Measurements from ENCODE around the gene SLC39A8. TPM values are rescaled to one million over a fixed set of nuclear protein-coding genes. Genes with fewer than 3 reads are reported as not detected.
A peak's percentile ranks its signal among the peaks of the same experiment; 100 is the strongest.

Gene SLC39A8
- total and polyA plus RNA-seq, 9 of the 15 experiments (the other 6 are each of a cell fraction or from before 2014, with no cell fraction given) = 8.2 to 30.3 (median 25.0) TPM

DNA sequence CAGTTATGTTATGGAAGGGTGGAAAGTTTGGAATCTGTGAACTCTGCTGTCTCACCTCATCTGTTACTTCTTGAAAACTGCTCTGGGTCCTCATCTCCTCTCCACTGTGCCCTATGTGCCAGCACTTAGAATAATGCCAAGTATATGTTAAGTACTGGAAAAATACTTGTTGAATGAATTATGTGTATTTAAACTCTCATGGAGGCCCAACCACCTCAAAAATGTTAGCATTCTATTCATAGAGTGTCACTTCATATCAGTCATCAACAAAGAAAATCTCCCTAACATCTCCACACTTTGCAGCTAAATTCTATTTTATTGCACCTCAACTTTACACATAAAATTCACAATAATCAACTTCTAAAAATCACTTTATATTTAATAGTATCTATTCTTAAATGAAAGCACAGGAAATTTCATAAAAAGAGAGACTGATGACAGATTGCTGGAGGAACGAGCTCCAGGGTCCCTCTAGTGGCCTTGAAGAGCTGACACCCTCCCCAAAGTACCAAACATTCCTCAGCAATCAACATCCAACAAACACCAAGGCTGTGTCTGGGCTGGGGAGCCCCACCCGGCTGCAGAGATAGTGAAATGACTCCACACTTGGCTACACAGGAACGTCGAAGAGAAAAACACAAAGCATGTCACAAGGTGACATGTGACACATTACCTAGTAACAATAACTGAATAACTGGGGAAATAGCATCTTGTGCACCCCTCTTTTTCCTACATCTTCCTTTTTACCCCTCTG lies 45.8 kb downstream of the SLC39A8 start (continued):
- peak; percentile 48; the same call in 1 of the 2 replicates for TF ChIP-seq CTBP1 (IDR thresholded peaks at IDR 0.05; ENCODE audit: borderline replicate concordance)
- peak; percentile 31 to 46 for TF ChIP-seq RAD21 (CRISPR knock-in tag; conservative IDR thresholded peaks at IDR 0.05 in 1 of 2, IDR thresholded peaks at IDR 0.05 in 1 of 2)
- 0 out of 2 replicates have a peak, but pooled peaks have one; percentile 5 for TF ChIP-seq BHLHE40 (IDR thresholded peaks at IDR 0.05; ENCODE audit: low read length)
- peak; percentile 22; the same call in 1 of the 2 replicates for TF ChIP-seq MTA2 (IDR thresholded peaks at IDR 0.05; ENCODE audit: low read depth)
- no peak for TF ChIP-seq PBX2 (CRISPR knock-in tag; IDR thresholded peaks at IDR 0.05; ENCODE audit: low read depth)
- peak; percentile 67 for TF ChIP-seq PBX2 (tag; conservative IDR thresholded peaks at IDR 0.05; ENCODE audit: low read depth)
- TF ChIP-seq, protein P1, sequence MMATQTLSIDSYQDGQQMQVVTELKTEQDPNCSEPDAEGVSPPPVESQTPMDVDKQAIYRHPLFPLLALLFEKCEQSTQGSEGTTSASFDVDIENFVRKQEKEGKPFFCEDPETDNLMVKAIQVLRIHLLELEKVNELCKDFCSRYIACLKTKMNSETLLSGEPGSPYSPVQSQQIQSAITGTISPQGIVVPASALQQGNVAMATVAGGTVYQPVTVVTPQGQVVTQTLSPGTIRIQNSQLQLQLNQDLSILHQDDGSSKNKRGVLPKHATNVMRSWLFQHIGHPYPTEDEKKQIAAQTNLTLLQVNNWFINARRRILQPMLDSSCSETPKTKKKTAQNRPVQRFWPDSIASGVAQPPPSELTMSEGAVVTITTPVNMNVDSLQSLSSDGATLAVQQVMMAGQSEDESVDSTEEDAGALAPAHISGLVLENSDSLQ (IDR thresholded peaks at IDR 0.05) = peak; percentile 33; the same call in 1 of the 2 replicates
- TF ChIP-seq, protein P2, sequence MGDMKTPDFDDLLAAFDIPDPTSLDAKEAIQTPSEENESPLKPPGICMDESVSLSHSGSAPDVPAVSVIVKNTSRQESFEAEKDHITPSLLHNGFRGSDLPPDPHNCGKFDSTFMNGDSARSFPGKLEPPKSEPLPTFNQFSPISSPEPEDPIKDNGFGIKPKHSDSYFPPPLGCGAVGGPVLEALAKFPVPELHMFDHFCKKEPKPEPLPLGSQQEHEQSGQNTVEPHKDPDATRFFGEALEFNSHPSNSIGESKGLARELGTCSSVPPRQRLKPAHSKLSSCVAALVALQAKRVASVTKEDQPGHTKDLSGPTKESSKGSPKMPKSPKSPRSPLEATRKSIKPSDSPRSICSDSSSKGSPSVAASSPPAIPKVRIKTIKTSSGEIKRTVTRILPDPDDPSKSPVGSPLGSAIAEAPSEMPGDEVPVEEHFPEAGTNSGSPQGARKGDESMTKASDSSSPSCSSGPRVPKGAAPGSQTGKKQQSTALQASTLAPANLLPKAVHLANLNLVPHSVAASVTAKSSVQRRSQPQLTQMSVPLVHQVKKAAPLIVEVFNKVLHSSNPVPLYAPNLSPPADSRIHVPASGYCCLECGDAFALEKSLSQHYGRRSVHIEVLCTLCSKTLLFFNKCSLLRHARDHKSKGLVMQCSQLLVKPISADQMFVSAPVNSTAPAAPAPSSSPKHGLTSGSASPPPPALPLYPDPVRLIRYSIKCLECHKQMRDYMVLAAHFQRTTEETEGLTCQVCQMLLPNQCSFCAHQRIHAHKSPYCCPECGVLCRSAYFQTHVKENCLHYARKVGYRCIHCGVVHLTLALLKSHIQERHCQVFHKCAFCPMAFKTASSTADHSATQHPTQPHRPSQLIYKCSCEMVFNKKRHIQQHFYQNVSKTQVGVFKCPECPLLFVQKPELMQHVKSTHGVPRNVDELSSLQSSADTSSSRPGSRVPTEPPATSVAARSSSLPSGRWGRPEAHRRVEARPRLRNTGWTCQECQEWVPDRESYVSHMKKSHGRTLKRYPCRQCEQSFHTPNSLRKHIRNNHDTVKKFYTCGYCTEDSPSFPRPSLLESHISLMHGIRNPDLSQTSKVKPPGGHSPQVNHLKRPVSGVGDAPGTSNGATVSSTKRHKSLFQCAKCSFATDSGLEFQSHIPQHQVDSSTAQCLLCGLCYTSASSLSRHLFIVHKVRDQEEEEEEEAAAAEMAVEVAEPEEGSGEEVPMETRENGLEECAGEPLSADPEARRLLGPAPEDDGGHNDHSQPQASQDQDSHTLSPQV (IDR thresholded peaks at IDR 0.05) = 0 out of 2 replicates have a peak, but pooled peaks have one; percentile 21
- TF ChIP-seq TOE1 (IDR thresholded peaks at IDR 0.05; ENCODE audit: borderline replicate concordance) = 0 out of 2 replicates have a peak, but pooled peaks have one; percentile 13
- TF ChIP-seq TOE1 (CRISPR knock-in tag; IDR thresholded peaks at IDR 0.05; ENCODE audit: borderline replicate concordance, low read depth) = no peak
- no peak for TF ChIP-seq ZNF778 (CRISPR knock-in tag; IDR thresholded peaks at IDR 0.05)
- TF ChIP-seq, protein P3, sequence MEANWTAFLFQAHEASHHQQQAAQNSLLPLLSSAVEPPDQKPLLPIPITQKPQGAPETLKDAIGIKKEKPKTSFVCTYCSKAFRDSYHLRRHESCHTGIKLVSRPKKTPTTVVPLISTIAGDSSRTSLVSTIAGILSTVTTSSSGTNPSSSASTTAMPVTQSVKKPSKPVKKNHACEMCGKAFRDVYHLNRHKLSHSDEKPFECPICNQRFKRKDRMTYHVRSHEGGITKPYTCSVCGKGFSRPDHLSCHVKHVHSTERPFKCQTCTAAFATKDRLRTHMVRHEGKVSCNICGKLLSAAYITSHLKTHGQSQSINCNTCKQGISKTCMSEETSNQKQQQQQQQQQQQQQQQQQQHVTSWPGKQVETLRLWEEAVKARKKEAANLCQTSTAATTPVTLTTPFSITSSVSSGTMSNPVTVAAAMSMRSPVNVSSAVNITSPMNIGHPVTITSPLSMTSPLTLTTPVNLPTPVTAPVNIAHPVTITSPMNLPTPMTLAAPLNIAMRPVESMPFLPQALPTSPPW (CRISPR knock-in tag; IDR thresholded peaks at IDR 0.05) = peak; percentile 64
- TF ChIP-seq CXXC5 (CRISPR knock-in tag; IDR thresholded peaks at IDR 0.05) = 0 out of 2 replicates have a peak, but pooled peaks have one; percentile 15
- TF ChIP-seq ZNF23 (CRISPR knock-in tag; IDR thresholded peaks at IDR 0.05) = no peak
- TF ChIP-seq FOXJ2 (tag; IDR thresholded peaks at IDR 0.05) = peak; percentile 58; the same call in 1 of the 2 replicates
- TF ChIP-seq IFI16 (CRISPR knock-in tag; IDR thresholded peaks at IDR 0.05) = no peak
- TF ChIP-seq ARID1B (IDR thresholded peaks at IDR 0.05) = peak; percentile 48
- no peak for TF ChIP-seq TBP (optimal IDR thresholded peaks at IDR 0.05; ENCODE audit: low read depth, low read length)
